Prostate gland (tissue), 2 donors: Measurements from ENCODE around the gene FRMPD4. TPM values are rescaled to one million over a fixed set of nuclear protein-coding genes. Genes with fewer than 3 reads are reported as not detected.

ENCODE experiments used
- DNase-seq: peaks from one replicate; pipeline ENCODE4 v3.0.0-alpha.2; 2019; ENCODE audit warnings: low spot score
- H3K27ac ChIP-seq, 2 donors: fragments of 200-600 bp; sonication (generic); 2 replicates each; pipeline ENCODE4 v1.5.1; 2017 to 2019
- H3K27me3 ChIP-seq: fragments of 200-600 bp; sonication (generic); replicated peaks from 2 replicates; pipeline ENCODE4 v1.5.1; 2019; ENCODE audit not compliant: insufficient read depth
- H3K36me3 ChIP-seq, 2 donors: fragments of 200-600 bp; sonication (generic); 1 replicate in 1 of 2; 2 replicates in 1 of 2; pipeline versions ENCODE4 v1.5.1 to v1.8.1; 2017 to 2019
- H3K4me1 ChIP-seq: fragments of 200-600 bp; sonication (generic); replicated peaks from 2 replicates; pipeline ENCODE4 v1.5.1; 2019
- H3K4me3 ChIP-seq, 2 donors: fragments of 200-600 bp; sonication (generic); 2 replicates each; pipeline ENCODE4 v1.5.1; 2017 to 2019
- H3K9me3 ChIP-seq: fragments of 200-600 bp; sonication (generic); 2 replicates; pipeline ENCODE4 v1.5.1; 2017
- CTCF ChIP-seq, 4 experiments: fragments of 200-600 bp in 2 of 4; fragments of 450-650 bp in 2 of 4; sonication (generic) in 2 of 4; IDR thresholded peaks; 1 replicate in 3 of 4; 2 replicates in 1 of 4; pipeline ENCODE4 v1.5.1; 2016 to 2019; ENCODE audit warnings: antibody characterized with exemption in 4 of 4, mild to moderate bottlenecking in 2 of 4, moderate library complexity in 2 of 4
- POLR2A ChIP-seq: fragments of 450-650 bp; IDR thresholded peaks from one replicate; pipeline ENCODE4 v1.6.1; 2016; ENCODE audit warnings: antibody characterized with exemption, mild to moderate bottlenecking
- POLR2AphosphoS5 ChIP-seq: sonication (generic); formaldehyde crosslinking; IDR thresholded peaks from one replicate; pipeline ENCODE4 v1.6.1; 2017; ENCODE audit warnings: antibody characterized with exemption
- WGBS: methylation state at CpG from one replicate; pipeline ENCODE4 v1.1.5; 2018; 5-methylcytosine and 5-hydroxymethylcytosine counted together
- intact Hi-C: fragments of 100-400 bp; cut with DNase I; formaldehyde crosslinking; loops from one replicate; pipeline ENCODE4 v1.14.2; 2022
- total RNA-seq, 2 donors: library from RNA; depleted of rRNA; stranded (reverse); fragments of >200 nt; gene quantifications; one replicate each; pipeline ENCODE4 v1.1.0, GENCODE V29; 2016

FRMPD4 gene
- total RNA-seq, 2 donors from 2014 or later, result 0.09 to 1.2 TPM

- H3K36me3 ChIP-seq, result no peaks in the 10 kb centered on the region
- TF ChIP-seq POLR2A, result no peak
- TF ChIP-seq POLR2AphosphoS5, result no peak
- TF ChIP-seq CTCF (IDR thresholded peaks at IDR 0.05), result no peak
- intact Hi-C loops, result no loop called here
- DNase-seq, result no peak
- H3K4me1 ChIP-seq, result no peaks in the 10 kb centered on the region
- H3K9me3 ChIP-seq, result no peaks in the 10 kb centered on the region
- H3K27ac ChIP-seq, result no peak overlapping the region
- H3K4me3 ChIP-seq, result no peak overlapping the region
- 81% methylated on average over 2 of the region's 2 CpGs for WGBS
- no peaks in the 10 kb centered on the region for H3K27me3 ChIP-seq
These were observed 186.9 kb downstream of the FRMPD4 start for GRCh38 chrX:12325171-12325570.

GRCh38 chrX:12327836-12328235, 189.6 kb downstream of the FRMPD4 start:
- TF ChIP-seq POLR2AphosphoS5 (no peak), POLR2A (no peak), CTCF (IDR thresholded peaks at IDR 0.05) (no peak)
- Histone ChIP-seq H3K27me3 (no peaks in the 10 kb centered on the region), H3K4me1 (no peaks in the 10 kb centered on the region), H3K9me3 (no peaks in the 10 kb centered on the region), H3K36me3 (no peaks in the 10 kb centered on the region), H3K4me3 (no peak overlapping the region), H3K27ac (no peak overlapping the region)
- DNase-seq, result no peak
- intact Hi-C loops, result no loop called here

GRCh38 chrX:12329476-12329875, 191.2 kb downstream of the FRMPD4 start:
- intact Hi-C loops, result no loop called here
- TF ChIP-seq CTCF (IDR thresholded peaks at IDR 0.05), result no peak
- no peak for TF ChIP-seq POLR2AphosphoS5
- no peak for TF ChIP-seq POLR2A
- no peaks in the 10 kb centered on the region for H3K4me1 ChIP-seq
- no peak overlapping the region for H3K4me3 ChIP-seq
- no peak for DNase-seq
- no peak overlapping the region for H3K27ac ChIP-seq
- WGBS, result 75% methylated on average over 3 of the region's 3 CpGs
- no peaks in the 10 kb centered on the region for H3K27me3 ChIP-seq
- H3K36me3 ChIP-seq, result no peaks in the 10 kb centered on the region
- H3K9me3 ChIP-seq, result no peaks in the 10 kb centered on the region

GRCh38 chrX:12330841-12331240, 192.6 kb downstream of the FRMPD4 start:
- TF ChIP-seq POLR2A (no peak), CTCF (IDR thresholded peaks at IDR 0.05) (no peak), POLR2AphosphoS5 (no peak)
- WGBS, result 83% methylated on average over 3 of the region's 3 CpGs

GRCh38 chrX:12332786-12333347, 194.6 kb downstream of the FRMPD4 start:
- TF ChIP-seq CTCF (IDR thresholded peaks at IDR 0.05), result no peak
- no peak for TF ChIP-seq POLR2A
- no peak for TF ChIP-seq POLR2AphosphoS5
- Histone ChIP-seq H3K36me3 (no peaks in the 10 kb centered on the region), H3K27me3 (no peaks in the 10 kb centered on the region), H3K27ac (no peak overlapping the region), H3K4me1 (no peaks in the 10 kb centered on the region), H3K4me3 (no peak overlapping the region), H3K9me3 (no peaks in the 10 kb centered on the region)
- no peak for DNase-seq
- intact Hi-C loops, result no loop called here
- 42% methylated on average over 3 of the region's 3 CpGs for WGBS

More at GRCh38 chrX:12330841-12331240, 192.6 kb downstream of the FRMPD4 start:
- DNase-seq, result no peak
- intact Hi-C loops, result no loop called here
- Histone ChIP-seq H3K36me3 (no peaks in the 10 kb centered on the region), H3K4me3 (no peak overlapping the region), H3K9me3 (no peaks in the 10 kb centered on the region), H3K27me3 (no peaks in the 10 kb centered on the region), H3K4me1 (no peaks in the 10 kb centered on the region), H3K27ac (no peak overlapping the region)
